ENCODE data around the gene DIPK1A.

Gene DIPK1A

DNA sequence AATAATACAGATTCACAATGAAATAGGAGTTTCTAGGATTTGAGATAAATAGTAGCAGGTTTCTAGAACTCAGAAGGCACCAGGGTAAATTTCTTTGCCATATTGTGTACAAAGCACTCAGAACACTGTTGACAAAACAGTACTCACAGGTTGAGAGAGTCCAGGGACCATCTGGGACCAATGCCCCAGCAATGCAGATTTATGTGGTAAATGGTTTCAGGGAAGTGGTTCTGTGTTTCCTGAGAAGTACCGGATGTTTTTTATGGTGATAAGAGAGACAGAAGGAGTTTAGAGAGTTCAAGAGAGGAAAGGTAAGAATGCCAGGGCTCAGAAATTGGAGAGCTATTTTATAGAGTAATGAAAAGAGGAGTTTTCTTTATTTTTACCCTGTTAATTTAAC, 29.6 kb upstream of the DIPK1A start:
- Histone ChIP-seq H3K27me3 (ENCODE audit: insufficient read depth, low read depth, severe bottlenecking) (no peaks in the 10 kb centered on the region), H3K4me3 (ENCODE audit: low read depth, low read length) (no peak overlapping the region), H3K9me3 (ENCODE audit: severe bottlenecking) (no peaks in the 10 kb centered on the region), H3K36me3 (no peaks in the 10 kb centered on the region), H3K27ac (no peak overlapping the region)
- TF ChIP-seq, protein P1, sequence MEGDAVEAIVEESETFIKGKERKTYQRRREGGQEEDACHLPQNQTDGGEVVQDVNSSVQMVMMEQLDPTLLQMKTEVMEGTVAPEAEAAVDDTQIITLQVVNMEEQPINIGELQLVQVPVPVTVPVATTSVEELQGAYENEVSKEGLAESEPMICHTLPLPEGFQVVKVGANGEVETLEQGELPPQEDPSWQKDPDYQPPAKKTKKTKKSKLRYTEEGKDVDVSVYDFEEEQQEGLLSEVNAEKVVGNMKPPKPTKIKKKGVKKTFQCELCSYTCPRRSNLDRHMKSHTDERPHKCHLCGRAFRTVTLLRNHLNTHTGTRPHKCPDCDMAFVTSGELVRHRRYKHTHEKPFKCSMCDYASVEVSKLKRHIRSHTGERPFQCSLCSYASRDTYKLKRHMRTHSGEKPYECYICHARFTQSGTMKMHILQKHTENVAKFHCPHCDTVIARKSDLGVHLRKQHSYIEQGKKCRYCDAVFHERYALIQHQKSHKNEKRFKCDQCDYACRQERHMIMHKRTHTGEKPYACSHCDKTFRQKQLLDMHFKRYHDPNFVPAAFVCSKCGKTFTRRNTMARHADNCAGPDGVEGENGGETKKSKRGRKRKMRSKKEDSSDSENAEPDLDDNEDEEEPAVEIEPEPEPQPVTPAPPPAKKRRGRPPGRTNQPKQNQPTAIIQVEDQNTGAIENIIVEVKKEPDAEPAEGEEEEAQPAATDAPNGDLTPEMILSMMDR (IDR thresholded peaks at IDR 0.05; ENCODE audit: low read depth, low read length) = no peak
- no peak for DNase-seq

DNA sequence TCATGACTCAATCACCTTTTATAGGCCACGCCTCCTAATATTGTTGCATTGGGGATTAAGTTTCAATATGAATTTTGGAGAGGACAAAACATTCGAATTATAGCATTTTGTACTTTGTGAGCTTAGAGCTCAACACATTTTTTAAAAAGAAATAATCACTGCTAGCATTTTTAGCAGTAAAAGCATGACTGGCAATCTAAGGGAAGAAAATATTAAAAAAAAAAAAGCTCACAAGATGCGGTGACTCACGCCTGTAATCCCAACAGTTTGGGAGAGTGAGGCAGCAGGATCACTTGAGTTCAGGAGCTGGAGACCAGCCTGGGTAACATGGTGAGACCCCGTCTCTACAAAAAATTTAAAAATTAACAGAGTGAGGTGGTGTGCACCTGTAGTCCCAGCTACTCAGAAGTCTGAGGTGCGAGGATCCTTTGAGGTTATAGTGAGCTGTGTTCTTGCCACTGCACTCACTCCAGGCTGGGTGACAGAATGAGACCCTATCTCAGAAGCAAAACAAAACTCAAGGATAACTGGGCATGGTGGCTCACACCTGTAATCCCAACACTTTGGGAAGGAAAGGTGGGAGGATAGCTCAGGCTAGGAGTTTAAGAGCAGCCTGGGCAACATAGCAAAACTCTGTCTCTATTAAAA, 28.8 kb upstream of the DIPK1A start:
- no peaks in the 10 kb centered on the region for H3K9me3 ChIP-seq (ENCODE audit: severe bottlenecking)
- H3K36me3 ChIP-seq = no peaks in the 10 kb centered on the region
- no peak overlapping the region for H3K4me3 ChIP-seq (ENCODE audit: low read depth, low read length)
- TF ChIP-seq, protein P1 (IDR thresholded peaks at IDR 0.05; ENCODE audit: low read depth, low read length) = no peak
- no peak for DNase-seq
- no peak overlapping the region for H3K27ac ChIP-seq
- no peaks in the 10 kb centered on the region for H3K27me3 ChIP-seq (ENCODE audit: insufficient read depth, low read depth, severe bottlenecking)

DNA sequence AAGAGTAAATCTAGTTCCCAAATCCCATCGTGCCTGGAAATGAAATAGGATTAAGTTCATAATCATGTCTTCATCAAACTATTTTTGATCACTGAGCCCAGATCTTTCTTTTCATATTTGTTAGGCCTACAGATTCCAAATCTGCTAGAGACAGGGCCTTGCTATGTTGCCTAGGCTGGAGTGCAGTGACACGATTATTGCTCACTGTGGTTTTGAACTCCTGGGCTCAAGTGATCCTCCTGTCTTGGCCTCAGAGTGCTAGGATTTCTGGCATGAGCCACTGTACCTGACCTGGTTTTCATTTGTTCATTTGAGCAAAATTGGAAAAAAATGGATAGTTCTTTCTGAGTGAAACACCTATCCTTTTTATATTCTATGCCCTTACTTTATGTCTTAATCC, 28.0 kb upstream of the DIPK1A start:
- TF ChIP-seq, protein P1 (IDR thresholded peaks at IDR 0.05; ENCODE audit: low read depth, low read length) = no peak
- no peaks in the 10 kb centered on the region for H3K36me3 ChIP-seq
- no peaks in the 10 kb centered on the region for H3K27me3 ChIP-seq (ENCODE audit: insufficient read depth, low read depth, severe bottlenecking)
- no peak overlapping the region for H3K4me3 ChIP-seq (ENCODE audit: low read depth, low read length)
- no peak overlapping the region for H3K27ac ChIP-seq
- no peaks in the 10 kb centered on the region for H3K9me3 ChIP-seq (ENCODE audit: severe bottlenecking)
- no peak for DNase-seq

DNA sequence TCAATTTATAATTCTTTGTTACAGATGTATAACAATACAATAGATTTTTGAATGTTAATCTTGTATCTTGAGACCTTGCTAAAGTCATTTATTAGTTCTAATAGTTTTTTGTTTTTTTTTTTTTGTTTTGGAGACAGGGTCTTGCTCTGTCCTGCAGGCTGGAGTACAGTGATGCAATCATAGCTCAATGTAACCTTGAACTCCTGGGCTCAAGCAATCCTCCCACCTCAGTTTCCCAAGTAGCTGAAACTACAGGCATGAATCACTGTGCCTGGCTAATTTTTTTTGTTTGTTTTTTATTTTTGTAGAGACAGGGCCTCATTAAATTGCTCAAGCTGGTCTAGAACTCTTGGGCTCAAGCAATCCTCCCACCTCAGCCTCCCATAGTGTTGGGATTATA, 26.2 kb upstream of the DIPK1A start:
- H3K27ac ChIP-seq = no peak overlapping the region
- TF ChIP-seq, protein P1 (IDR thresholded peaks at IDR 0.05; ENCODE audit: low read depth, low read length) = no peak
- no peak for DNase-seq
- H3K36me3 ChIP-seq = no peaks in the 10 kb centered on the region
- H3K4me3 ChIP-seq (ENCODE audit: low read depth, low read length) = no peak overlapping the region
- no peaks in the 10 kb centered on the region for H3K27me3 ChIP-seq (ENCODE audit: insufficient read depth, low read depth, severe bottlenecking)
- H3K9me3 ChIP-seq (ENCODE audit: severe bottlenecking) = no peaks in the 10 kb centered on the region

DNA sequence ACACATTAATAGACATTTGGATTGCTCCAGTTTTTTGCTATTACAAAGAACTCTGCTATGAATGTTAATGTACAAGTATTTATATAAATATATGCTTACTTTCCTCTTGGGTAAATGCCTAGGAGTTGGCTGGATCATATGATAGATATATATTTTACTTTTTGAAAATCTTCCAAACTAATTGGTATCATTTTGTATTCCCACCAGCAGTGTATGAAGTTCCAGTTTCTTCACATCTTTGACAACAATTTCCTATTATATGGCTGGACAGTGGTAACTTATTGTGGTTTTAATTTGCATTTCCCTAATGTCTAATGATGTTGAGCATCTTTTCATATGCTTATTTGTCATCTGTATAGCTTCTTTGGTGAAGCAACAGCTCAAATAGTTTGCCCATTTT, 23.8 kb upstream of the DIPK1A start:
- Histone ChIP-seq H3K9me3 (ENCODE audit: severe bottlenecking) (no peaks in the 10 kb centered on the region), H3K27ac (no peak overlapping the region), H3K36me3 (no peaks in the 10 kb centered on the region), H3K4me3 (ENCODE audit: low read depth, low read length) (no peak overlapping the region), H3K27me3 (ENCODE audit: insufficient read depth, low read depth, severe bottlenecking) (no peaks in the 10 kb centered on the region)
- TF ChIP-seq, protein P1 (IDR thresholded peaks at IDR 0.05; ENCODE audit: low read depth, low read length) = no peak
- no peak for DNase-seq
